ENCODE measurements around the gene HAGH.
A peak's percentile ranks its signal among the peaks of the same experiment; 100 is the strongest.

Gene HAGH

DNA sequence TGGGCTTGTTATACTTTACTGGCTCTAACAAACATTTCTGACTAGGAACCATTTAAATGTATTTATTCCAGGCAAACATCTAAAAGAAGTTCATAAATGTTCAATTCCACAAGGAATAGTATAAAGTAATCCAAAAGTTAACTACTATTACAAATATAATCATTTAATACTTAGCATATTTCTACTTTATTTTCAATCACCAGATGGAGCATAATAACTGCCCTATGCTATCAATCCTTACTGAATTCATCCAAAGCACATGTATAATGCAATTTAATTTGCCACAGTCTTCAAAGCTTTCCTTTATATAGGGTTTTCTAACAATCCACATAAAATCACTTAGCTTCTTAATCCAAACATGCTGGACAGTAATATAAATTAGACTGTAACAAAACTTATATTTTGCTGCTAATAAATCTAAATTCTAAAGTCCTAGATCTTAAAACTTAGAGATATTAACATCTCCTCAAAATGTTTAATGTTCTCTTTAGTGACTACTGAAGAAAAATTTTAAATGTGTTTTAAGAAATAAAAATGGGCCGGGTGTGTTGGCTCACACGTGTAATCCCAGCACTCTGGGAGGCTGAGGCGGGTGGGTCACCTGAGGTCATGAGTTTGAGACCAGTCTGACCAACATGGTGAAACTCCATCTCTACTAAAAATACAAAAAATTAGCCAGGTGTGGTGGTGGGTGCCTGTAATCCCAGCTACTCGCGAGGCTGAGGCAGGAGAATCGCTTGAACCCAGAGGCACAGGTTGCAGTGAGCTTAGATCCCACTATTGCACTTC, 39.5 kb upstream of the HAGH start:
- H3K4me3 ChIP-seq (ENCODE audit: low read depth, low read length): no peak overlapping the region
- no peak for DNase-seq (ENCODE audit: low read depth)
- TF ChIP-seq POLR2A (IDR thresholded peaks at IDR 0.05; ENCODE audit: extremely low read depth, insufficient read length): no peak
- TF ChIP-seq, protein P1, sequence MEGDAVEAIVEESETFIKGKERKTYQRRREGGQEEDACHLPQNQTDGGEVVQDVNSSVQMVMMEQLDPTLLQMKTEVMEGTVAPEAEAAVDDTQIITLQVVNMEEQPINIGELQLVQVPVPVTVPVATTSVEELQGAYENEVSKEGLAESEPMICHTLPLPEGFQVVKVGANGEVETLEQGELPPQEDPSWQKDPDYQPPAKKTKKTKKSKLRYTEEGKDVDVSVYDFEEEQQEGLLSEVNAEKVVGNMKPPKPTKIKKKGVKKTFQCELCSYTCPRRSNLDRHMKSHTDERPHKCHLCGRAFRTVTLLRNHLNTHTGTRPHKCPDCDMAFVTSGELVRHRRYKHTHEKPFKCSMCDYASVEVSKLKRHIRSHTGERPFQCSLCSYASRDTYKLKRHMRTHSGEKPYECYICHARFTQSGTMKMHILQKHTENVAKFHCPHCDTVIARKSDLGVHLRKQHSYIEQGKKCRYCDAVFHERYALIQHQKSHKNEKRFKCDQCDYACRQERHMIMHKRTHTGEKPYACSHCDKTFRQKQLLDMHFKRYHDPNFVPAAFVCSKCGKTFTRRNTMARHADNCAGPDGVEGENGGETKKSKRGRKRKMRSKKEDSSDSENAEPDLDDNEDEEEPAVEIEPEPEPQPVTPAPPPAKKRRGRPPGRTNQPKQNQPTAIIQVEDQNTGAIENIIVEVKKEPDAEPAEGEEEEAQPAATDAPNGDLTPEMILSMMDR (IDR thresholded peaks at IDR 0.05; ENCODE audit: low read depth, low read length): no peak
- no peak for TF ChIP-seq MYC (IDR thresholded peaks at IDR 0.05; ENCODE audit: low read depth, low read length)
- TF ChIP-seq, protein P2, sequence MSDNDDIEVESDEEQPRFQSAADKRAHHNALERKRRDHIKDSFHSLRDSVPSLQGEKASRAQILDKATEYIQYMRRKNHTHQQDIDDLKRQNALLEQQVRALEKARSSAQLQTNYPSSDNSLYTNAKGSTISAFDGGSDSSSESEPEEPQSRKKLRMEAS (IDR thresholded peaks at IDR 0.05; ENCODE audit: low read depth, low read length): no peak

DNA sequence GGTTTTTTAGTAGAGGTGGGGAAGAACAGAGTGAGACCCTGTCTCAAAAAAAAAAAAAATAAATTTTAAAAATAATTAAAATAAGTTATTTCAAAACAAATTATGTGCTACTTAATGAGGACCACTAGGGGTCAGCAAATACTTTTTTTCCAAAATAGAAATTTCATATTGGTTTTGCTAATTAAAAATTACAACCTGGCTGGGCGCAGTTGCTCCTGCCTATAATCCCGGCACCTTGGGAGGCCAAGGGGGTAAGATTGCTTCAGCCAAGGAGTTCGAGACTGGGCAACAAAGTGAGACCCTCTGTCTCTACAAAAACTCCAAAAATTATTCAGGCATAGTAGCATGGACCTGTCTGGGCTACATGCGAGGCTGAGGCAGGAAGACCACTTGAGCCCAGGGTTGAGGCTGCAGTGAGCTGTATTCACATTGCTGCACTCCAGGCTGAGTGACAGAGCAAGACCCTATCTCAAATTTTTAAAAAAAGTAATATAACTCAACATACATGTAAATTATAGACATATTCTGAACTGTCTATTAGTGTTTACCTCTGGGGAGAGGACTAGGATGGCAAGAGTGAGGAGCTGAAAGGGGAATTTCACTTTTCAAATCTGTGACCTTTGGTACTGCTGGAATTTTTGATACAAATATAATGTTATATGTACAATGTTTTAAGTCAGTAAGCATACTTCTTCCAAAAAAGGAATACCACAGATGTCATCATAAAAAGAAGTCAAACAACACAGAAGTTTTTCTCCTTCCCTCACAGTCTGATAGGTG, 37.2 kb upstream of the HAGH start:
- DNase-seq (ENCODE audit: low read depth): peak; percentile 61
- H3K4me3 ChIP-seq (ENCODE audit: low read depth, low read length): no peak overlapping the region
- TF ChIP-seq POLR2A (IDR thresholded peaks at IDR 0.05; ENCODE audit: extremely low read depth, insufficient read length): no peak
- TF ChIP-seq, protein P1 (IDR thresholded peaks at IDR 0.05; ENCODE audit: low read depth, low read length): peak; percentile 21

DNA sequence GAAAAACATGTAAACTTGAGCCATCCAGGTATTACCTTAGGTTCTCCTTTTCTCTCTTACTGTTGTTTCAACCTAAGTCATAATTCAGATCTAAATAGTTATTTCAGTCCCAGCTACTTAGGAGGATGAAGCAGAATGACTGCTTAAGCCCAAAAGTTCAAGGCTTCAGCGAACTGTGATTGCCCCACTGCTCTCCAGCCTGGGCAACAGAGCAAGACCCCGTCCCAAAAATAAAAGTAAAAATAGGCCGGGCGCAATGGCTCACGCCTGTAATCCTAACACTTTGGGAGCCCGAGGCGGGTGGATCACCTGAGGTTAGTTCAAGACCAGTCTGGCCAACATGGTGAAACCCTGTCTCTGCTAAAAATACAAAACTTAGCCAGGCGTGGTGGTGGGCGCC, 35.8 kb upstream of the HAGH start:
- DNase-seq (ENCODE audit: low read depth): no peak
- no peak for TF ChIP-seq POLR2A (IDR thresholded peaks at IDR 0.05; ENCODE audit: extremely low read depth, insufficient read length)
- TF ChIP-seq, protein P2 (IDR thresholded peaks at IDR 0.05; ENCODE audit: low read depth, low read length): no peak

DNA sequence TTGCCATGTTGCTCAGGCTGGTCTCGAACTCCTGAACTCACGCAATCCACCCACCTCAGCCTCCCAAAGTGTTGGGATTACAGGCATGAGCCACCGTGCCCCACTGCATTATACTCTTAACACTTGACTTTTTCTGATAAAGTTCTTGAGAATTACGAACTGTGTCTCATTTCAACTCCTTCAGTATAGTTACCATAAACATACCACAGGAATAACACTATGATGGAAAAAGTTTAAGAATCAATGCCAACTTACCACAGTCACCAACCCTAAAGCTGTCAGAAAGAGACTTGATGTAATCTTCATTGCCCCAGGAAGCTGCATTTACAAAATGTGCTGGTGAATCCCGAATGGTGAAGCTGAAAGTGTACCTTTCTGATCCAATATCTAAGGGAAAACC, 35.1 kb upstream of the HAGH start:
- TF ChIP-seq, protein P1 (IDR thresholded peaks at IDR 0.05; ENCODE audit: low read depth, low read length): no peak
- TF ChIP-seq POLR2A (IDR thresholded peaks at IDR 0.05; ENCODE audit: extremely low read depth, insufficient read length) (no peak), MYC (IDR thresholded peaks at IDR 0.05; ENCODE audit: low read depth, low read length) (no peak)
- TF ChIP-seq, protein P2 (IDR thresholded peaks at IDR 0.05; ENCODE audit: low read depth, low read length): no peak
- H3K4me3 ChIP-seq (ENCODE audit: low read depth, low read length): no peak overlapping the region
- DNase-seq (ENCODE audit: low read depth): no peak

More for the DNA sequence above, 35.8 kb upstream of the HAGH start:
- no peak overlapping the region for H3K4me3 ChIP-seq (ENCODE audit: low read depth, low read length)

DNA sequence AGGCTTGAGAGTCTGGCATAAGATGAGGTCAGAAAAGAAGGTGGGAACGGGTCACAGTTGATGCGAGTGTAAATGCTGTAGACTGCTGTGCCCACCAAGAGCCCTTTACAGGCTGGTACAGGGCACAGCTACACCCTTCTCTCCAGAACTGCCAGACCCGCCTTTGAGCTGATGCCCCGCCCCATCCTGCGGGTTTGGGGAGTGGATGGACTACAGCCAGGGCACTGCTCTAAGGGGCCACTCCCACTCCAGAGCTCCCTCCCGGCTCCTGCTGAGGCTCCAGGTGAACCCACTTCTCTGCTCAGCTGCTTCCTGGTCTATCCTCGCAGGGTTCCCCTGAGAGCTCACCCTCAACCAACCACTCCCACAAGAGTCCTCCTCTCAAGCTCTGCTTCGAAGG, 33.0 kb upstream of the HAGH start:
- no peak for DNase-seq (ENCODE audit: low read depth)
- TF ChIP-seq, protein P1 (IDR thresholded peaks at IDR 0.05; ENCODE audit: low read depth, low read length): no peak
- TF ChIP-seq MYC (IDR thresholded peaks at IDR 0.05; ENCODE audit: low read depth, low read length) (no peak), POLR2A (IDR thresholded peaks at IDR 0.05; ENCODE audit: extremely low read depth, insufficient read length) (no peak)
- TF ChIP-seq, protein P2 (IDR thresholded peaks at IDR 0.05; ENCODE audit: low read depth, low read length): no peak
- H3K4me3 ChIP-seq (ENCODE audit: low read depth, low read length): no peak overlapping the region

DNA sequence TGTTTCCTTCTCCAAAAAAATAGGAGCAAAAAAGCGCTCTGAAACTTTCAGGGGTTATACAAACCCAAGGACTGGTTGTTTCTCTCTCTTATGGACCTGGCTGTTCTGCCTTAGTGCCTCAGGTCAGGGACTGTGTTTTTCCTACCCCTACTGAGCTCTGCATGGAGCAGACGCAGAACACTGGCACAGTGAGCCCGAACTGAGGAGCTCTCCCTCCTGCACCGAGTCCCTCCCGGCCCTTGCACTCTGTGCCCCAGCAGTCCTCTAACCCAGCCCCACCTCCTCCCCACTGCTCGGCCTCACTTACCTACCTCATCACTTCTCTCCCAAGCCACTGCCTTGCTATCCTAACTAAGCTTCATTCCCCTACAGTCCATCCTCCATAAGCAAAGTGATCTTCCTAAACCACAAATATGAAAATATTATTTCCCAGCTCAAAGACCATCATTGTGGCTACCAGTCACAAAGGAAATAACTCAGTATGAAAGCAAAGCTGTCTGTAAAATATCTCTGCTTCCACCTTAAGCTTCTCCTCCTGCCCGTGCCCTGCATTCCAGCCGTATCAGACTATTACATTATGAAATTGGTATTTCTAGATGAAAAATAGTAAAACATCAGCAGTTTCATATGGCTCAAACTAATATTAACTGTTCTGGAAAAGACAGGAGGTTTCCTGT, 31.7 kb upstream of the HAGH start:
- no peak for TF ChIP-seq POLR2A (IDR thresholded peaks at IDR 0.05; ENCODE audit: extremely low read depth, insufficient read length)
- TF ChIP-seq, protein P1 (IDR thresholded peaks at IDR 0.05; ENCODE audit: low read depth, low read length): no peak
- TF ChIP-seq, protein P2 (IDR thresholded peaks at IDR 0.05; ENCODE audit: low read depth, low read length): no peak
- no peak for TF ChIP-seq MYC (IDR thresholded peaks at IDR 0.05; ENCODE audit: low read depth, low read length)
- no peak overlapping the region for H3K4me3 ChIP-seq (ENCODE audit: low read depth, low read length)
- no peak for DNase-seq (ENCODE audit: low read depth)
